ENCODE data around the gene YAF2. TPM values are rescaled to one million over a fixed set of nuclear protein-coding genes. Genes with fewer than 3 reads are reported as not detected.

YAF2 gene
- total and polyA plus RNA-seq, 2 of the 13 experiments (the other 11 are each of a cell fraction or from before 2014, with no cell fraction given), result 8.4 to 11.7 TPM

- WGBS (ENCODE audit: low lambda C conversion rate), result 95% methylated on average over 6 of the region's 6 CpGs
- ATAC-seq, result no peak
- no peak overlapping the region for H3K4me3 ChIP-seq (replicated peaks in 1 of 3; ENCODE audit: insufficient read depth in 1 of 3, low read depth in 2 of 3, low read length in 3 of 3)
- CTCF ChIA-PET (ENCODE audit: low intra/inter-chr PET ratio, low total read pairs), result no interaction called here
- H4K20me1 ChIP-seq (ENCODE audit: insufficient read depth, low read length), result no peaks in the 10 kb centered on the region
- no peaks in the 10 kb centered on the region for H3K27me3 ChIP-seq (ENCODE audit: control insufficient read depth in 1 of 2, insufficient read depth in 2 of 2, low read length in 2 of 2)
- in situ Hi-C loops (cut with HindIII; ENCODE audit: extremely low pct_ligation_motif_present, low pct_unique_long_range_greater_than_20kb), result no loop called here
- H3K36me3 ChIP-seq (replicated peaks in 1 of 2; ENCODE audit: control insufficient read depth in 1 of 2, insufficient read depth in 2 of 2, low read length in 2 of 2), result peaks cover 3 to 10% of the 10 kb centered on the region in 2 experiments; a peak in 3 of 5 replicates
- H3K79me2 ChIP-seq (ENCODE audit: insufficient read depth, low read length), result no peaks in the 10 kb centered on the region
- H3K4me2 ChIP-seq (ENCODE audit: low read depth, low read length), result no peak overlapping the region
- no peak for FAIRE-seq
- no peak overlapping the region for H2AFZ ChIP-seq (ENCODE audit: low read length)
- no peak for DNase-seq (ENCODE audit: low spot score)
- BruUV-seq (replicated peaks), result no TSS peak
- H3K27ac ChIP-seq (ENCODE audit: extremely low read length, insufficient read depth, low read length), result no peak overlapping the region
- no peak overlapping the region for H3K9ac ChIP-seq (ENCODE audit: insufficient read depth, low read depth, low read length)
- no peaks in the 10 kb centered on the region for H3K9me3 ChIP-seq (ENCODE audit: low read length)
- TF ChIP-seq ATF1 (CRISPR knock-in tag; IDR thresholded peaks at IDR 0.05) (no peak), GTF2F1 (IDR thresholded peaks at IDR 0.05; ENCODE audit: low read length) (no peak)
- POLR2A ChIA-PET, result no interaction called here
- no peaks in the 10 kb centered on the region for H3K4me1 ChIP-seq (ENCODE audit: insufficient read depth, low read length)
- intact Hi-C loops (cut with micrococcal nuclease; ENCODE audit: unreplicated experiment), result no loop called here
These were observed 45.4 kb downstream of the YAF2 start for GRCh38 chr12:42192686-42193085.

- Histone ChIP-seq H3K4me1 (ENCODE audit: insufficient read depth, low read length) (no peaks in the 10 kb centered on the region), H3K9ac (ENCODE audit: insufficient read depth, low read depth, low read length) (no peak overlapping the region), H3K27ac (ENCODE audit: extremely low read length, insufficient read depth, low read length) (no peak overlapping the region), H3K27me3 (ENCODE audit: control insufficient read depth in 1 of 2, insufficient read depth in 2 of 2, low read length in 2 of 2) (no peaks in the 10 kb centered on the region), H3K9me3 (ENCODE audit: low read length) (no peaks in the 10 kb centered on the region), H3K36me3 (replicated peaks in 1 of 2; ENCODE audit: control insufficient read depth in 1 of 2, insufficient read depth in 2 of 2, low read length in 2 of 2) (peaks cover 3 to 9% of the 10 kb centered on the region in 2 experiments; a peak in 3 of 5 replicates), H3K4me2 (ENCODE audit: low read depth, low read length) (no peak overlapping the region), H3K79me2 (ENCODE audit: insufficient read depth, low read length) (no peaks in the 10 kb centered on the region), H4K20me1 (ENCODE audit: insufficient read depth, low read length) (no peaks in the 10 kb centered on the region), H2AFZ (ENCODE audit: low read length) (no peak overlapping the region), H3K4me3 (replicated peaks in 1 of 3; ENCODE audit: insufficient read depth in 1 of 3, low read depth in 2 of 3, low read length in 3 of 3) (no peak overlapping the region)
- no TSS peak for BruUV-seq (replicated peaks)
- in situ Hi-C loops (cut with HindIII; ENCODE audit: extremely low pct_ligation_motif_present, low pct_unique_long_range_greater_than_20kb), result no loop called here
- 100% methylated on average over 1 of the region's 1 CpG for WGBS (ENCODE audit: low lambda C conversion rate)
- CTCF ChIA-PET (ENCODE audit: low intra/inter-chr PET ratio, low total read pairs), result no interaction called here
- FAIRE-seq (no peak), DNase-seq (ENCODE audit: low spot score) (no peak), ATAC-seq (no peak)
- intact Hi-C loops (cut with micrococcal nuclease; ENCODE audit: unreplicated experiment), result no loop called here
- POLR2A ChIA-PET, result no interaction called here
- 0 out of 2 replicates have a peak, but pooled peaks have one; percentile 40 for TF ChIP-seq ZNF121 (CRISPR knock-in tag; IDR thresholded peaks at IDR 0.05)
- TF ChIP-seq, protein P1, sequence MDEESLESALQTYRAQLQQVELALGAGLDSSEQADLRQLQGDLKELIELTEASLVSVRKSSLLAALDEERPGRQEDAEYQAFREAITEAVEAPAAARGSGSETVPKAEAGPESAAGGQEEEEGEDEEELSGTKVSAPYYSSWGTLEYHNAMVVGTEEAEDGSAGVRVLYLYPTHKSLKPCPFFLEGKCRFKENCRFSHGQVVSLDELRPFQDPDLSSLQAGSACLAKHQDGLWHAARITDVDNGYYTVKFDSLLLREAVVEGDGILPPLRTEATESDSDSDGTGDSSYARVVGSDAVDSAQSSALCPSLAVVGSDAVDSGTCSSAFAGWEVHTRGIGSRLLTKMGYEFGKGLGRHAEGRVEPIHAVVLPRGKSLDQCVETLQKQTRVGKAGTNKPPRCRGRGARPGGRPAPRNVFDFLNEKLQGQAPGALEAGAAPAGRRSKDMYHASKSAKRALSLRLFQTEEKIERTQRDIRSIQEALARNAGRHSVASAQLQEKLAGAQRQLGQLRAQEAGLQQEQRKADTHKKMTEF (CRISPR knock-in tag; IDR thresholded peaks at IDR 0.05), result no peak
These were observed 45.8 kb downstream of the YAF2 start for GRCh38 chr12:42192258-42192657.

All from HepG2 (cell line).